ENCODE results near the gene IFITM5. TPM values are rescaled to one million over a fixed set of nuclear protein-coding genes. Genes with fewer than 3 reads are reported as not detected.

The IFITM5 gene
- polyA plus RNA-seq, 1 donor from 2014 or later: not detected

DNA sequence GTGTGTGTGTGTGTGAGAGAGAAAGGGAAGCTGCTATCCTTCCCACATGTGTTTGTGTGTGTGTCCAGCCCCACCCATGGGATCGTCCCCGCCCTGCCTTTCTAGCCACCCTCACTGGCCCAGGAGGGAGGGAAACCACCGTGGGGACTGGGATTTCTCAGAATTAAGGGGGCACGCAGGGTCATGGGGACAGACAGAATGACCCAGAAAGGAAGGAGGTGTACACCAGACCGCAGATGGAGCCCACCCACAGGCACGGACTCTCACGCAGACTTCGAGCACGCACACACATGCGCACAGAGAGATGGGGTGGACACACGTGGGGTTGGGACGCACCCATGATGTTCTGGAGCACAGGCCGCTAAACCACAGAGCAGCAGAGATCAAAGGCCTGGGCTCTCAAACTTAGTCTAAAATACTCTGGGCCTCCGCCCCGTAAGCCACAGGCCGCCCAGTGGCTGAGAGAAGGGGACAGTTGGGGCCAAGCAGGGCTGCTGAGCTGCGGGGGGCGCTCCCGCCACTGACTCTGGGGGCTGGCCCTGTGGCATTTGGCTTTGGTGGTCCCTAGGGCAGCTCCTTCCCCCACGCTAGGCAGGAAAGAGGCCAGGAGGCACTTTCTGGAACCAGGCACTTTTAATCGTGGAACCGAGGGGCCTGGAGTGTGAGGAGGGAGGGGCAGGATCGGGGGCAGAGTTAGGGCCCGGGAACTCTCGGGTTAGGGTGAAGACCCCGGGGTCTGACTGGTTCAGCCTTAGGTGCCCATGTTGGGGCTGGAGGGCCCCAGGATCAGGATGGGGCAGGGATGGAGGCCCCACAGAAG is 1.5 kb downstream of the IFITM5 start:
- Histone ChIP-seq H3K9me2 (ENCODE audit: insufficient read depth, low read length) (no peaks in the 10 kb centered on the region), H3K4me3 (ENCODE audit: low read length) (no peak overlapping the region), H3K27ac (ENCODE audit: low read length) (no peak overlapping the region), H3K9me3 (ENCODE audit: low read length) (no peaks in the 10 kb centered on the region), H3F3A (ENCODE audit: insufficient read depth, low read length, poor library complexity, severe bottlenecking) (no peaks in the 10 kb centered on the region), H4K20me1 (ENCODE audit: insufficient read depth) (no peaks in the 10 kb centered on the region), H3K4me2 (ENCODE audit: low read length) (no peak overlapping the region), H2AFZ (ENCODE audit: low read depth, low read length) (no peak overlapping the region), H3K79me2 (replicated peaks; ENCODE audit: insufficient read depth, low read length) (no peaks in the 10 kb centered on the region), H3K36me3 (ENCODE audit: insufficient read depth, low read length) (no peaks in the 10 kb centered on the region), H3K27me3 (ENCODE audit: insufficient read depth, low read depth, low read length) (no peaks in the 10 kb centered on the region), H3K9ac (ENCODE audit: low read length) (no peak overlapping the region)
- TF ChIP-seq EP300 (conservative IDR thresholded peaks at IDR 0.05; ENCODE audit: poor library complexity, severe bottlenecking) (no peak), RAD21 (conservative IDR thresholded peaks at IDR 0.05) (no peak), CTCF (IDR thresholded peaks at IDR 0.05; ENCODE audit: poor library complexity, severe bottlenecking) (no peak), TAF1 (IDR thresholded peaks at IDR 0.05; ENCODE audit: low read depth) (no peak), POLR2AphosphoS5 (IDR thresholded peaks at IDR 0.05) (no peak), SMC3 (conservative IDR thresholded peaks at IDR 0.05; ENCODE audit: poor library complexity) (no peak), EZH2 (IDR thresholded peaks at IDR 0.05; ENCODE audit: borderline replicate concordance, insufficient read depth, low read length, poor library complexity, severe bottlenecking) (no peak)
- TF ChIP-seq, protein P1, sequence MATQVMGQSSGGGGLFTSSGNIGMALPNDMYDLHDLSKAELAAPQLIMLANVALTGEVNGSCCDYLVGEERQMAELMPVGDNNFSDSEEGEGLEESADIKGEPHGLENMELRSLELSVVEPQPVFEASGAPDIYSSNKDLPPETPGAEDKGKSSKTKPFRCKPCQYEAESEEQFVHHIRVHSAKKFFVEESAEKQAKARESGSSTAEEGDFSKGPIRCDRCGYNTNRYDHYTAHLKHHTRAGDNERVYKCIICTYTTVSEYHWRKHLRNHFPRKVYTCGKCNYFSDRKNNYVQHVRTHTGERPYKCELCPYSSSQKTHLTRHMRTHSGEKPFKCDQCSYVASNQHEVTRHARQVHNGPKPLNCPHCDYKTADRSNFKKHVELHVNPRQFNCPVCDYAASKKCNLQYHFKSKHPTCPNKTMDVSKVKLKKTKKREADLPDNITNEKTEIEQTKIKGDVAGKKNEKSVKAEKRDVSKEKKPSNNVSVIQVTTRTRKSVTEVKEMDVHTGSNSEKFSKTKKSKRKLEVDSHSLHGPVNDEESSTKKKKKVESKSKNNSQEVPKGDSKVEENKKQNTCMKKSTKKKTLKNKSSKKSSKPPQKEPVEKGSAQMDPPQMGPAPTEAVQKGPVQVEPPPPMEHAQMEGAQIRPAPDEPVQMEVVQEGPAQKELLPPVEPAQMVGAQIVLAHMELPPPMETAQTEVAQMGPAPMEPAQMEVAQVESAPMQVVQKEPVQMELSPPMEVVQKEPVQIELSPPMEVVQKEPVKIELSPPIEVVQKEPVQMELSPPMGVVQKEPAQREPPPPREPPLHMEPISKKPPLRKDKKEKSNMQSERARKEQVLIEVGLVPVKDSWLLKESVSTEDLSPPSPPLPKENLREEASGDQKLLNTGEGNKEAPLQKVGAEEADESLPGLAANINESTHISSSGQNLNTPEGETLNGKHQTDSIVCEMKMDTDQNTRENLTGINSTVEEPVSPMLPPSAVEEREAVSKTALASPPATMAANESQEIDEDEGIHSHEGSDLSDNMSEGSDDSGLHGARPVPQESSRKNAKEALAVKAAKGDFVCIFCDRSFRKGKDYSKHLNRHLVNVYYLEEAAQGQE (IDR thresholded peaks at IDR 0.05; ENCODE audit: borderline replicate concordance): no peak

DNA sequence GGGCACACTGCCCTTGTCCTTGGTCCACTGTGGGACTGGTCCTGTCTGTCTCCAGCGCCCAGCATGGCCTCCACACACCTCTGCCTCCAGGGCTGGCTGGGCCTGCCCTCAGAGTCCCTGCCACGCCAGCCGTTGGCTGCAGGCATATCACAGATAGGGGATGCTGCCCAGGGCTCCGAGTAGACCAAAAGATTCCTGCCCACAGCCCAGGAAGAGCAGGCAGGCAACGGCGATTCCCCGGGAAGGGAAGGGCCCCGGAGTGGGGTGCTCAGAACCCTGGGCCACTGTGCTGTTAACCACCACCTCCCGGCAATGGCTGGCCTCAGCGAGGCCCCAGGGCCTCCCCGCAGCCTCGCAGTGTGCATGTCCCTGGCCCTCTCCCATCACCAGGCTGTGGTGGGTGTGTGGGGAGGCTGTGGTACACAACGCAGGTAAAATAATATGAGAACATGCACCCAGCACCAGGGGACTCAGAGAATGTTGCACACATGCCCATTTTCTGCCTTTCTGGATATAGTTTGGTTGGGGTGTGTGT is 2.2 kb downstream of the IFITM5 start:
- H3K79me2 ChIP-seq (replicated peaks; ENCODE audit: insufficient read depth, low read length): no peaks in the 10 kb centered on the region
- no peaks in the 10 kb centered on the region for H3K9me3 ChIP-seq (ENCODE audit: low read length)
- H3K4me2 ChIP-seq (ENCODE audit: low read length): no peak overlapping the region
- no peak overlapping the region for H3K4me3 ChIP-seq (ENCODE audit: low read length)
- no peak for TF ChIP-seq EP300 (conservative IDR thresholded peaks at IDR 0.05; ENCODE audit: poor library complexity, severe bottlenecking)
- TF ChIP-seq POLR2AphosphoS5 (IDR thresholded peaks at IDR 0.05): no peak
- TF ChIP-seq, protein P1 (IDR thresholded peaks at IDR 0.05; ENCODE audit: borderline replicate concordance): no peak
- no peak for TF ChIP-seq RAD21 (conservative IDR thresholded peaks at IDR 0.05)
- no peak for TF ChIP-seq MXI1 (conservative IDR thresholded peaks at IDR 0.05; ENCODE audit: poor library complexity, severe bottlenecking)
- TF ChIP-seq CTCF (IDR thresholded peaks at IDR 0.05; ENCODE audit: poor library complexity, severe bottlenecking): no peak
- no peak for TF ChIP-seq TAF1 (IDR thresholded peaks at IDR 0.05; ENCODE audit: low read depth)
- TF ChIP-seq EZH2 (IDR thresholded peaks at IDR 0.05; ENCODE audit: borderline replicate concordance, insufficient read depth, low read length, poor library complexity, severe bottlenecking): no peak
- H3K36me3 ChIP-seq (ENCODE audit: insufficient read depth, low read length): no peaks in the 10 kb centered on the region
- no peaks in the 10 kb centered on the region for H4K20me1 ChIP-seq (ENCODE audit: insufficient read depth)
- H2AFZ ChIP-seq (ENCODE audit: low read depth, low read length): no peak overlapping the region
- H3K27me3 ChIP-seq (ENCODE audit: insufficient read depth, low read depth, low read length): no peaks in the 10 kb centered on the region
- H3K27ac ChIP-seq (ENCODE audit: low read length): no peak overlapping the region
- no peak overlapping the region for H3K9ac ChIP-seq (ENCODE audit: low read length)
- no peaks in the 10 kb centered on the region for H3K9me2 ChIP-seq (ENCODE audit: insufficient read depth, low read length)
- no peaks in the 10 kb centered on the region for H3F3A ChIP-seq (ENCODE audit: insufficient read depth, low read length, poor library complexity, severe bottlenecking)
